K562 (cell line): ENCODE measurements around the gene VARS1.

ENCODE experiments used
- CCNT2 ChIP-seq: IDR thresholded peaks from 2 replicates; pipeline ENCODE4 v1.6.1; 2011; ENCODE audit warnings: borderline replicate concordance, low read depth, mild to moderate bottlenecking, moderate library complexity, mixed read lengths, low read length; ENCODE audit not compliant: insufficient read length; ENCODE audit errors: extremely low read depth
- KLF1 ChIP-seq: fragments of 450-650 bp; IDR thresholded peaks from 2 replicates; pipeline ENCODE4 v1.6.1; 2016; ENCODE audit warnings: missing genetic modification characterization, missing compliant biosample characterization
- NFXL1 ChIP-seq: fragments of 450-650 bp; formaldehyde crosslinking; IDR thresholded peaks from 2 replicates; pipeline ENCODE4 v1.4.0; 2021; ENCODE audit warnings: mild to moderate bottlenecking
- PHF8 ChIP-seq: fragments of 200-600 bp; sonication (generic); IDR thresholded peaks from 2 replicates; pipeline ENCODE4 v1.6.1; 2012; ENCODE audit warnings: mixed run types, mild to moderate bottlenecking, inconsistent platforms, low read length, moderate library complexity, borderline replicate concordance
- POLR2A ChIP-seq: fragments of 450-650 bp; conservative IDR thresholded peaks from 2 replicates; pipeline ENCODE4 v1.6.1; 2016
- POLR2AphosphoS2 ChIP-seq: IDR thresholded peaks from 2 replicates; pipeline ENCODE4 v1.6.1; 2012; ENCODE audit warnings: low read length, improper control_type of control experiment
- ZNF561 ChIP-seq: fragments of 450-650 bp; formaldehyde crosslinking; conservative IDR thresholded peaks from 2 replicates; pipeline ENCODE4 v1.4.0; 2020; ENCODE audit warnings: mild to moderate bottlenecking, moderate library complexity
- TF ChIP-seq, protein P1 (sequence below), 3 experiments: IDR thresholded peaks in 2 of 3; conservative IDR thresholded peaks in 1 of 3; 2 replicates each; pipeline ENCODE4 v1.5.1; 2011 to 2012; ENCODE audit warnings: low read length in 3 of 3, mild to moderate bottlenecking in 3 of 3, control low read depth in 2 of 3, improper control_type of control experiment in 1 of 3, inconsistent platforms in 1 of 3, low read depth in 1 of 3, mixed read lengths in 1 of 3, moderate library complexity in 1 of 3; ENCODE audit not compliant: insufficient read depth in 2 of 3
- TF ChIP-seq, protein P2 (sequence below): fragments of 450-650 bp; conservative IDR thresholded peaks from 2 replicates; pipeline ENCODE4 v1.6.1; 2016; ENCODE audit warnings: missing genetic modification characterization, low read depth, mild to moderate bottlenecking, control low read depth, missing compliant biosample characterization
- TF ChIP-seq, protein P3 (sequence below): sonication (generic); formaldehyde crosslinking; IDR thresholded peaks from 2 replicates; pipeline ENCODE4 v1.8.0; 2022; ENCODE audit warnings: missing genetic modification reagents, mild to moderate bottlenecking, borderline replicate concordance
- TF ChIP-seq, protein P4 (sequence below): sonication (generic); formaldehyde crosslinking; IDR thresholded peaks from 2 replicates; pipeline ENCODE4 v1.8.0; 2022; ENCODE audit warnings: mild to moderate bottlenecking, low read depth, missing genetic modification reagents

DNA sequence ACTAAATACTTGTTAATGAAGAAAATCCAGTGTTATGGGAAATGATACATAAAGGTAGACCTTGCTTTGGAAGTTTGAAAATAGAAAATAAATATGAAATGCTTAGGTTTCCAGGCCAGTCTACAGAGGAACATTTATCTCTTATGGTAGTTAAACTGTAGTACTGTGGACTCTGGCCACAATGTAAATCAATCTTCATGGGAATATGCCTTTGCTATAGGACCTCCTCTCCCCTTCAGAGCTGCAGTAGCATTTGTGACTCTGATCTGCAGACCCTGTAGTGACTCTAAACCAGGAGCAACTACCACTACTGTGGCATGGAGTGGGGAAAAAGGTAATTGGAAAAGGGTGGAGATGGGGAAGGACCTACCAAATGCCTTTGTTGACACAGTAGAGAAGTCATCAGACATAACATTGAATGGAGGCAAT is 24.3 kb upstream of the VARS1 start:
- TF ChIP-seq POLR2A (no peak), POLR2AphosphoS2 (no peak), KLF1 (tag) (no peak), CCNT2 (no peak), ZNF561 (CRISPR knock-in tag) (no peak), NFXL1 (CRISPR knock-in tag) (no peak), PHF8 (no peak)
- TF ChIP-seq, protein P1, sequence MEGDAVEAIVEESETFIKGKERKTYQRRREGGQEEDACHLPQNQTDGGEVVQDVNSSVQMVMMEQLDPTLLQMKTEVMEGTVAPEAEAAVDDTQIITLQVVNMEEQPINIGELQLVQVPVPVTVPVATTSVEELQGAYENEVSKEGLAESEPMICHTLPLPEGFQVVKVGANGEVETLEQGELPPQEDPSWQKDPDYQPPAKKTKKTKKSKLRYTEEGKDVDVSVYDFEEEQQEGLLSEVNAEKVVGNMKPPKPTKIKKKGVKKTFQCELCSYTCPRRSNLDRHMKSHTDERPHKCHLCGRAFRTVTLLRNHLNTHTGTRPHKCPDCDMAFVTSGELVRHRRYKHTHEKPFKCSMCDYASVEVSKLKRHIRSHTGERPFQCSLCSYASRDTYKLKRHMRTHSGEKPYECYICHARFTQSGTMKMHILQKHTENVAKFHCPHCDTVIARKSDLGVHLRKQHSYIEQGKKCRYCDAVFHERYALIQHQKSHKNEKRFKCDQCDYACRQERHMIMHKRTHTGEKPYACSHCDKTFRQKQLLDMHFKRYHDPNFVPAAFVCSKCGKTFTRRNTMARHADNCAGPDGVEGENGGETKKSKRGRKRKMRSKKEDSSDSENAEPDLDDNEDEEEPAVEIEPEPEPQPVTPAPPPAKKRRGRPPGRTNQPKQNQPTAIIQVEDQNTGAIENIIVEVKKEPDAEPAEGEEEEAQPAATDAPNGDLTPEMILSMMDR (IDR thresholded peaks at IDR 0.05 in 2 of 3, conservative IDR thresholded peaks at IDR 0.05 in 1 of 3; ENCODE audit: insufficient read depth in 2 of 3, low read depth in 1 of 3, low read length in 3 of 3) = no peak
- TF ChIP-seq, protein P2, sequence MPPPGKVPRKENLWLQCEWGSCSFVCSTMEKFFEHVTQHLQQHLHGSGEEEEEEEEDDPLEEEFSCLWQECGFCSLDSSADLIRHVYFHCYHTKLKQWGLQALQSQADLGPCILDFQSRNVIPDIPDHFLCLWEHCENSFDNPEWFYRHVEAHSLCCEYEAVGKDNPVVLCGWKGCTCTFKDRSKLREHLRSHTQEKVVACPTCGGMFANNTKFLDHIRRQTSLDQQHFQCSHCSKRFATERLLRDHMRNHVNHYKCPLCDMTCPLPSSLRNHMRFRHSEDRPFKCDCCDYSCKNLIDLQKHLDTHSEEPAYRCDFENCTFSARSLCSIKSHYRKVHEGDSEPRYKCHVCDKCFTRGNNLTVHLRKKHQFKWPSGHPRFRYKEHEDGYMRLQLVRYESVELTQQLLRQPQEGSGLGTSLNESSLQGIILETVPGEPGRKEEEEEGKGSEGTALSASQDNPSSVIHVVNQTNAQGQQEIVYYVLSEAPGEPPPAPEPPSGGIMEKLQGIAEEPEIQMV (tag) = no peak
- TF ChIP-seq, protein P3, sequence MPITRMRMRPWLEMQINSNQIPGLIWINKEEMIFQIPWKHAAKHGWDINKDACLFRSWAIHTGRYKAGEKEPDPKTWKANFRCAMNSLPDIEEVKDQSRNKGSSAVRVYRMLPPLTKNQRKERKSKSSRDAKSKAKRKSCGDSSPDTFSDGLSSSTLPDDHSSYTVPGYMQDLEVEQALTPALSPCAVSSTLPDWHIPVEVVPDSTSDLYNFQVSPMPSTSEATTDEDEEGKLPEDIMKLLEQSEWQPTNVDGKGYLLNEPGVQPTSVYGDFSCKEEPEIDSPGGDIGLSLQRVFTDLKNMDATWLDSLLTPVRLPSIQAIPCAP (CRISPR knock-in tag) = no peak
- TF ChIP-seq, protein P4, sequence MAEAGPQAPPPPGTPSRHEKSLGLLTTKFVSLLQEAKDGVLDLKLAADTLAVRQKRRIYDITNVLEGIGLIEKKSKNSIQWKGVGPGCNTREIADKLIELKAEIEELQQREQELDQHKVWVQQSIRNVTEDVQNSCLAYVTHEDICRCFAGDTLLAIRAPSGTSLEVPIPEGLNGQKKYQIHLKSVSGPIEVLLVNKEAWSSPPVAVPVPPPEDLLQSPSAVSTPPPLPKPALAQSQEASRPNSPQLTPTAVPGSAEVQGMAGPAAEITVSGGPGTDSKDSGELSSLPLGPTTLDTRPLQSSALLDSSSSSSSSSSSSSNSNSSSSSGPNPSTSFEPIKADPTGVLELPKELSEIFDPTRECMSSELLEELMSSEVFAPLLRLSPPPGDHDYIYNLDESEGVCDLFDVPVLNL (CRISPR knock-in tag) = no peak
